ENCODE results near the gene TSPEAR. TPM values are rescaled to one million over a fixed set of nuclear protein-coding genes. Genes with fewer than 3 reads are reported as not detected.
A peak's percentile ranks its signal among the peaks of the same experiment; 100 is the strongest.
"Not testable (repeated sequence)": the region's sequence is repeated elsewhere in the genome, so short reads cannot be mapped to it uniquely, and the experiment has no call there.

TSPEAR gene
- total RNA-seq, 1 experiment from 2014 or later = not detected

GRCh38 chr21:44494418-44494817 lies 217.0 kb downstream of the TSPEAR start:
- in situ Hi-C loops (cut with HindIII; ENCODE audit: low pct_unique_long_range_greater_than_20kb, low sequenced_read_pairs) = no loop called here

GRCh38 chr21:44492567-44493385 lies 218.6 kb downstream of the TSPEAR start:
- DNase-seq (ENCODE audit: low read depth, low spot score) = no peak
- in situ Hi-C loops (cut with HindIII; ENCODE audit: low pct_unique_long_range_greater_than_20kb, low sequenced_read_pairs) = no loop called here

More at GRCh38 chr21:44494418-44494817, 217.0 kb downstream of the TSPEAR start:
- DNase-seq (ENCODE audit: low read depth, low spot score) = no peak

- no peak for DNase-seq (ENCODE audit: low read depth, low spot score)
- in situ Hi-C loops (cut with HindIII; ENCODE audit: low pct_unique_long_range_greater_than_20kb, low sequenced_read_pairs) = no loop called here
Measured at GRCh38 chr21:44490816-44491215, 220.6 kb downstream of the TSPEAR start.

GRCh38 chr21:44490405-44490804 lies 221.0 kb downstream of the TSPEAR start:
- in situ Hi-C loops (cut with HindIII; ENCODE audit: low pct_unique_long_range_greater_than_20kb, low sequenced_read_pairs) = no loop called here
- DNase-seq (ENCODE audit: low read depth, low spot score) = no peak

- in situ Hi-C loops (cut with HindIII; ENCODE audit: low pct_unique_long_range_greater_than_20kb, low sequenced_read_pairs) = no loop called here
- peak; percentile 40 for DNase-seq (ENCODE audit: low read depth, low spot score)
Measured at GRCh38 chr21:44489962-44490361, 221.4 kb downstream of the TSPEAR start.

GRCh38 chr21:44487831-44488230 lies 223.5 kb downstream of the TSPEAR start:
- peak; percentile 42 for DNase-seq (ENCODE audit: low read depth, low spot score)
- in situ Hi-C loops (cut with HindIII; ENCODE audit: low pct_unique_long_range_greater_than_20kb, low sequenced_read_pairs) = no loop called here

GRCh38 chr21:44486302-44486701 lies 225.1 kb downstream of the TSPEAR start:
- in situ Hi-C loops (cut with HindIII; ENCODE audit: low pct_unique_long_range_greater_than_20kb, low sequenced_read_pairs) = no loop called here
- DNase-seq (ENCODE audit: low read depth, low spot score) = no peak

GRCh38 chr21:44485796-44486195 lies 225.6 kb downstream of the TSPEAR start:
- in situ Hi-C loops (cut with HindIII; ENCODE audit: low pct_unique_long_range_greater_than_20kb, low sequenced_read_pairs) = no loop called here
- DNase-seq (ENCODE audit: low read depth, low spot score) = no peak

GRCh38 chr21:44485254-44485793 lies 226.0 kb downstream of the TSPEAR start:
- peak; percentile 61 for DNase-seq (ENCODE audit: low read depth, low spot score)
- in situ Hi-C loops (cut with HindIII; ENCODE audit: low pct_unique_long_range_greater_than_20kb, low sequenced_read_pairs) = no loop called here

GRCh38 chr21:44484498-44485253 lies 226.7 kb downstream of the TSPEAR start:
- in situ Hi-C loops (cut with HindIII; ENCODE audit: low pct_unique_long_range_greater_than_20kb, low sequenced_read_pairs) = no loop called here
- no peak for DNase-seq (ENCODE audit: low read depth, low spot score)

- in situ Hi-C loops (cut with HindIII; ENCODE audit: low pct_unique_long_range_greater_than_20kb, low sequenced_read_pairs) = no loop called here
- DNase-seq (ENCODE audit: low read depth, low spot score) = no peak
Measured at GRCh38 chr21:44483288-44484237, 227.8 kb downstream of the TSPEAR start.

GRCh38 chr21:44482581-44483287 lies 228.6 kb downstream of the TSPEAR start:
- no peak for DNase-seq (ENCODE audit: low read depth, low spot score)
- in situ Hi-C loops (cut with HindIII; ENCODE audit: low pct_unique_long_range_greater_than_20kb, low sequenced_read_pairs) = no loop called here

- DNase-seq (ENCODE audit: low read depth, low spot score) = no peak
- in situ Hi-C loops (cut with HindIII; ENCODE audit: low pct_unique_long_range_greater_than_20kb, low sequenced_read_pairs) = no loop called here
Measured at GRCh38 chr21:44480200-44481053, 230.9 kb downstream of the TSPEAR start.

GRCh38 chr21:44479556-44480199 lies 231.7 kb downstream of the TSPEAR start:
- in situ Hi-C loops (cut with HindIII; ENCODE audit: low pct_unique_long_range_greater_than_20kb, low sequenced_read_pairs) = not testable (repeated sequence)
- DNase-seq (ENCODE audit: low read depth, low spot score) = peak; percentile 39

GRCh38 chr21:44478801-44479167 lies 232.6 kb downstream of the TSPEAR start:
- in situ Hi-C loops (cut with HindIII; ENCODE audit: low pct_unique_long_range_greater_than_20kb, low sequenced_read_pairs) = no loop called here
- DNase-seq (ENCODE audit: low read depth, low spot score) = no peak
